B cell (primary cell): ENCODE measurements around the gene EXOSC6. TPM values are rescaled to one million over a fixed set of nuclear protein-coding genes. Genes with fewer than 3 reads are reported as not detected.
"Not testable (repeated sequence)": the region's sequence is repeated elsewhere in the genome, so short reads cannot be mapped to it uniquely, and the experiment has no call there.

Experiments
- ATAC-seq: fragments of 200-7000 bp; cut with Tn5 transposase; one replicate; pipeline ENCODE4 v1.10.0; 2021; ENCODE audit warnings: low read depth, mild to moderate bottlenecking, moderate number of reproducible peaks, moderate library complexity
- CTCF ChIA-PET: fragments of 350-600 bp; sonication (Branson Sonifier 250); formaldehyde crosslinking; loops from one replicate; lab custom pipeline; 2021; ENCODE audit warnings: antibody characterized with exemption, inconsistent platforms; lab: Charles Lee
- POLR2A ChIA-PET: fragments of 350-600 bp; sonication (Branson Sonifier 250); formaldehyde crosslinking; loops from one replicate; lab custom pipeline; 2021; ENCODE audit warnings: antibody characterized with exemption; lab: Charles Lee
- DNase-seq: peaks from one replicate; pipeline ENCODE4 v3.0.0; 2013
- H2AFZ ChIP-seq: 2 replicates; pipeline ENCODE4 v1.6.1; 2012; ENCODE audit warnings: mild to moderate bottlenecking, low read depth, low read length; ENCODE audit not compliant: insufficient read depth, poor library complexity, severe bottlenecking
- H3K27ac ChIP-seq, 2 donors: 1 replicate in 1 of 2; 2 replicates in 1 of 2; pipeline ENCODE4 v1.5.1; 2012 to 2013; ENCODE audit warnings: low read length in 2 of 2, mild to moderate bottlenecking in 2 of 2, moderate library complexity in 1 of 2
- H3K27me3 ChIP-seq, 4 experiments: fragments of 200-600 bp in 1 of 4; sonication (generic) in 1 of 4; replicated peaks in 1 of 4; 1 replicate in 2 of 4; 2 replicates in 2 of 4; pipeline versions ENCODE4 v1.6.1 to v1.7.0; 2013 to 2016; ENCODE audit warnings: low read length in 3 of 4, mild to moderate bottlenecking in 2 of 4, mixed read lengths in 1 of 4, moderate library complexity in 1 of 4; ENCODE audit not compliant: insufficient read depth in 4 of 4, control insufficient read depth in 3 of 4; ENCODE audit errors: control extremely low read depth in 1 of 4
- H3K36me3 ChIP-seq, 2 experiments: replicated peaks in 1 of 2; 1 replicate in 1 of 2; 2 replicates in 1 of 2; pipeline versions ENCODE4 v1.6.1 to v1.7.1; 2013; ENCODE audit warnings: low read length in 1 of 2; ENCODE audit not compliant: insufficient read depth in 2 of 2, control insufficient read depth in 1 of 2; ENCODE audit errors: control extremely low read depth in 1 of 2, extremely low read depth in 1 of 2
- H3K4me1 ChIP-seq, 2 donors: fragments of 200-600 bp in 1 of 2; sonication (generic) in 1 of 2; 1 replicate in 1 of 2; 2 replicates in 1 of 2; pipeline versions ENCODE4 v1.5.1 to v1.6.1; 2013 to 2017; ENCODE audit warnings: low read length in 2 of 2; ENCODE audit not compliant: control insufficient read depth in 2 of 2, insufficient read depth in 2 of 2
- H3K4me2 ChIP-seq: replicated peaks from 2 replicates; pipeline ENCODE3; 2012; ENCODE audit warnings: mild to moderate bottlenecking, low read depth, low read length; ENCODE audit not compliant: poor library complexity, severe bottlenecking
- H3K4me3 ChIP-seq, 5 experiments: fragments of 200-600 bp in 1 of 5; sonication (generic) in 1 of 5; 1 replicate in 3 of 5; 2 replicates in 2 of 5; pipeline versions ENCODE4 v1.5.1 to v1.7.0; 2011 to 2016; ENCODE audit warnings: low read length in 4 of 5, mild to moderate bottlenecking in 4 of 5, low read depth in 2 of 5, control low read depth in 1 of 5, moderate library complexity in 1 of 5; ENCODE audit not compliant: insufficient read depth in 1 of 5; ENCODE audit errors: control extremely low read depth in 1 of 5, extremely low read depth in 1 of 5
- H3K79me2 ChIP-seq: fragments of 200-600 bp; sonication (generic); one replicate; pipeline ENCODE4 v1.6.0; 2016; ENCODE audit warnings: low read length; ENCODE audit not compliant: control insufficient read depth, insufficient read depth
- H3K9ac ChIP-seq: fragments of 200-600 bp; sonication (generic); 2 replicates; pipeline ENCODE4 v1.6.1; 2017; ENCODE audit warnings: mild to moderate bottlenecking, low read length, moderate library complexity
- H3K9me3 ChIP-seq, 3 donors: one replicate each; pipeline versions ENCODE4 v1.6.1 to v1.7.1; 2013; ENCODE audit warnings: low read length in 2 of 3; ENCODE audit not compliant: control insufficient read depth in 2 of 3, insufficient read depth in 1 of 3; ENCODE audit errors: control extremely low read depth in 1 of 3
- H4K20me1 ChIP-seq: 2 replicates; pipeline ENCODE4 v1.6.0; 2012; ENCODE audit warnings: mild to moderate bottlenecking, low read length; ENCODE audit not compliant: insufficient read depth, control insufficient read depth, poor library complexity, severe bottlenecking
- H3K27ac Mint-ChIP-seq: one replicate; pipeline ENCODE4 v1.8.0; 2021; ENCODE audit warnings: mixed read lengths
- H3K27me3 Mint-ChIP-seq: one replicate; pipeline ENCODE4 v1.8.0; 2021; ENCODE audit warnings: mixed read lengths
- H3K4me1 Mint-ChIP-seq: one replicate; pipeline ENCODE4 v1.8.0; 2021; ENCODE audit warnings: mixed read lengths
- H3K4me3 Mint-ChIP-seq: one replicate; pipeline ENCODE4 v1.8.0; 2021; ENCODE audit warnings: mixed read lengths
- H3K9me3 Mint-ChIP-seq: one replicate; pipeline ENCODE4 v1.8.0; 2022; ENCODE audit warnings: mixed read lengths; ENCODE audit not compliant: insufficient read depth
- WGBS: methylation state at CpG from one replicate; pipeline ENCODE4 v1.1.5; 2013; ENCODE audit warnings: missing lambda C conversion rate; ENCODE audit not compliant: insufficient coverage; 5-methylcytosine and 5-hydroxymethylcytosine counted together
- intact Hi-C: fragments of 100-400 bp; cut with micrococcal nuclease; formaldehyde crosslinking; loops from one replicate; pipeline ENCODE4 v1.10.0; 2022
- polyA plus RNA-seq: library from polyadenylated mRNA; depleted of rRNA; stranded (reverse); fragments of >200 nt; gene quantifications from 2 replicates; pipeline ENCODE4 v1.2.3, GENCODE V29; 2012
- small RNA-seq: library from RNA; depleted of rRNA; stranded (forward); fragments of <200 nt; gene quantifications from one replicate; pipeline ENCODE3, GENCODE V24; 2012; ENCODE audit warnings: low replicate concordance, low read depth; ENCODE audit not compliant: insufficient read length
- total RNA-seq, 2 donors: library from RNA; stranded (reverse); fragments of 120-200 nt in 1 of 2; gene quantifications; 1 replicate in 1 of 2; 2 replicates in 1 of 2; pipeline versions ENCODE4 v1.2.3 to v1.2.4, GENCODE V29; 2013 to 2022

EXOSC6 gene
- total and polyA plus RNA-seq, 2 donors (not counting 1 experiment from before 2014, with no cell fraction given) = 13.0 to 42.3 TPM

DNA sequence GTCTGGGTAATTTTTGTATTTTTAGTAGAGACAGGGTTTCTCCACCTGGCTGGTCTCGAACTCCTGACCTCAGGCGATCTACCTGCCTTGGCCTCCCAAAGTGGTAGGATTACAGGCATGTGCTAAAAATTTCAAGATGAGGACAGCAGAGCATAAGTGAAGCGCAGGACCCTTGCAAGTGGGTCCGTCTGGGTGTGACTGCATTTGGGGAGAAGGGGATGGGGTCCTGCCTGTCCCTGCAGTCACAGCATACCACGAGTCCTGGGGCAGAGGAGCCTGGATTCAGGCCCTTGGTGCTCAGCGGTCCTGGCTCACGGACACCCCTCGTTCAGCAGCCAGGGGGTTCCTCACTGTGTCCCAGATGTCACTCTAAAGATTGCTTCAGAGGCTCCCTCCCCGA is 53.5 kb downstream of the EXOSC6 start:
- H3K9ac ChIP-seq, H3K79me2 ChIP-seq, H3K27me3 ChIP-seq, CTCF ChIA-PET, H3K27ac Mint-ChIP-seq, H3K4me3 ChIP-seq, ATAC-seq, H3K4me2 ChIP-seq, POLR2A ChIA-PET, H3K27ac ChIP-seq, H4K20me1 ChIP-seq, H3K27me3 Mint-ChIP-seq, intact Hi-C loops, H2AFZ ChIP-seq, H3K36me3 ChIP-seq, H3K9me3 ChIP-seq, H3K9me3 Mint-ChIP-seq, DNase-seq, H3K4me3 Mint-ChIP-seq, H3K4me1 Mint-ChIP-seq, H3K4me1 ChIP-seq: not testable (repeated sequence)
- 85% methylated on average over 9 of the region's 9 CpGs for WGBS

DNA sequence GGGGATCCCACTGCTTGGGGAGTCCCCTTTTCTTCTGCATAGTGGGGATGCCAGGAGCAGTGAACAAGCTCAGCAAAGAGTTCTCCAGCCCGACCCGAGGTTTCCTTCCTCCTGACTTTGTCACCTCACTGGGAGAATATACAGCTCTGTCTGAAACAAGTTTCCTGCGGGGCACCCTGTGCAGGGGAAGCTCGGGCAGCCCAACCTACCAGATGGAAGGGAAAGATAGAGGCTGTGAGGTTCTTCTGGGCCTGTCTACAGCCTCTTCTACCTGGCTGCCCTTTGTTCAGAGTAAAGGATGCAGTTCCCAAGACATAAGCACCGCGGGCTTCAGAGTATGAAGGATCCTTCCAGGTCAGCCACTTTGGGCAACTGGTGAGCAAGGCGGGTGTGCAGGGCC is 54.1 kb downstream of the EXOSC6 start:
- H3K27me3 ChIP-seq, H3K4me3 Mint-ChIP-seq, H3K27ac ChIP-seq, intact Hi-C loops, ATAC-seq, H3K79me2 ChIP-seq, H3K4me3 ChIP-seq, H3K9me3 Mint-ChIP-seq, H3K27me3 Mint-ChIP-seq, H3K4me1 ChIP-seq, H3K9ac ChIP-seq, DNase-seq, CTCF ChIA-PET, H3K36me3 ChIP-seq, H3K27ac Mint-ChIP-seq, H2AFZ ChIP-seq, H3K9me3 ChIP-seq, H3K4me1 Mint-ChIP-seq, POLR2A ChIA-PET, H4K20me1 ChIP-seq, H3K4me2 ChIP-seq: not testable (repeated sequence)
- WGBS = 14% methylated on average over 2 of the region's 7 CpGs

Small RNA genes lying within 50 kb of the gene (small RNA-seq; reads per million reads assigned to genes)
- not detected for gene AC009060.2
- not detected for gene RN7SL279P

Other genes starting within 250 kb of the EXOSC6 start
- gene PDPR, start 137.6 kb downstream of the EXOSC6 start, total RNA-seq = 28.3 and 28.8 TPM in 2 replicates
- gene PDPR, start 137.6 kb downstream of the EXOSC6 start, polyA plus RNA-seq = 14.7 and 32.4 TPM in 2 replicates
- 1.2 and 1.9 TPM in 2 replicates for gene CLEC18C, start 78.2 kb downstream of the EXOSC6 start, total RNA-seq
- 0.50 and 0.88 TPM in 2 replicates for gene CLEC18C, start 78.2 kb downstream of the EXOSC6 start, polyA plus RNA-seq
- gene AARS1, start 37.6 kb upstream of the EXOSC6 start, total RNA-seq = 54.4 and 57.8 TPM in 2 replicates
- 27.7 and 34.4 TPM in 2 replicates for gene AARS1, start 37.6 kb upstream of the EXOSC6 start, polyA plus RNA-seq
- 31.6 and 35.8 TPM in 2 replicates for gene DDX19B, start 47.2 kb upstream of the EXOSC6 start, total RNA-seq
- 26.3 and 33.0 TPM in 2 replicates for gene DDX19B, start 47.2 kb upstream of the EXOSC6 start, polyA plus RNA-seq
- gene DDX19A, start 95.0 kb upstream of the EXOSC6 start, total RNA-seq = 46.7 TPM in 2 replicates
- 32.4 and 56.0 TPM in 2 replicates for gene DDX19A, start 95.0 kb upstream of the EXOSC6 start, polyA plus RNA-seq
- 71.3 and 77.1 TPM in 2 replicates for gene ST3GAL2, start 187.2 kb upstream of the EXOSC6 start, total RNA-seq
- gene ST3GAL2, start 187.2 kb upstream of the EXOSC6 start, polyA plus RNA-seq = 15.8 and 18.2 TPM in 2 replicates
- 24.8 and 24.9 TPM in 2 replicates for gene FCSK, start 202.7 kb upstream of the EXOSC6 start, total RNA-seq
- gene FCSK, start 202.7 kb upstream of the EXOSC6 start, polyA plus RNA-seq = 19.4 and 27.0 TPM in 2 replicates